Keratinocyte (primary cell): ENCODE data around the gene RBM15. TPM values are rescaled to one million over a fixed set of nuclear protein-coding genes. Genes with fewer than 3 reads are reported as not detected.

Source experiments
- DNase-seq: peaks from one replicate; pipeline ENCODE4 v3.0.0-alpha.2; 2011; ENCODE audit warnings: low read depth, missing footprints, low spot score
- FAIRE-seq: peaks from 2 replicates; lab custom pipeline; 2011; peaks lifted over from hg19 to GRCh38; lab: Jason Lieb, UNC
- H2AFZ ChIP-seq: 2 replicates; pipeline ENCODE4 v1.6.0; 2012; ENCODE audit warnings: low read length, control low read depth, inconsistent platforms; ENCODE audit not compliant: control insufficient read depth
- H3K27ac ChIP-seq: 2 replicates; pipeline ENCODE4 v1.5.1; 2011; ENCODE audit warnings: low read length; ENCODE audit not compliant: control insufficient read depth, insufficient read depth
- H3K27me3 ChIP-seq: 3 replicates; pipeline ENCODE4 v1.6.0; 2011; ENCODE audit warnings: low read length; ENCODE audit not compliant: control insufficient read depth, insufficient read depth; ENCODE audit errors: extremely low read depth
- H3K36me3 ChIP-seq, 2 experiments: 2 replicates in 1 of 2; 3 replicates in 1 of 2; pipeline ENCODE4 v1.5.1; 2011; ENCODE audit warnings: low read length in 2 of 2, mild to moderate bottlenecking in 1 of 2; ENCODE audit not compliant: control insufficient read depth in 2 of 2, insufficient read depth in 2 of 2; ENCODE audit errors: extremely low read depth in 1 of 2
- H3K4me1 ChIP-seq: 3 replicates; pipeline ENCODE4 v1.5.1; 2011; ENCODE audit warnings: low read length; ENCODE audit not compliant: control insufficient read depth, insufficient read depth; ENCODE audit errors: extremely low read depth
- H3K4me2 ChIP-seq: 3 replicates; pipeline ENCODE4 v1.6.0; 2011; ENCODE audit warnings: low read depth, low read length; ENCODE audit not compliant: control insufficient read depth, insufficient read depth; ENCODE audit errors: extremely low read depth
- H3K4me3 ChIP-seq, 3 experiments: fragments of 200-600 bp in 1 of 3; sonication (generic) in 1 of 3; 2 replicates in 2 of 3; 3 replicates in 1 of 3; pipeline ENCODE4 v1.5.1; 2011 to 2016; ENCODE audit warnings: low read length in 3 of 3, mild to moderate bottlenecking in 3 of 3, control low read depth in 2 of 3, inconsistent platforms in 1 of 3, low read depth in 1 of 3, mixed read lengths in 1 of 3, mixed run types in 1 of 3, moderate library complexity in 1 of 3; ENCODE audit not compliant: control insufficient read depth in 2 of 3, insufficient read depth in 2 of 3; ENCODE audit errors: extremely low read depth in 1 of 3
- H3K79me2 ChIP-seq: 2 replicates; pipeline ENCODE4 v1.6.0; 2012; ENCODE audit warnings: low read length; ENCODE audit not compliant: control insufficient read depth, insufficient read depth
- H3K9ac ChIP-seq: 3 replicates; pipeline ENCODE4 v1.6.0; 2011; ENCODE audit warnings: low read length; ENCODE audit not compliant: control insufficient read depth, insufficient read depth; ENCODE audit errors: extremely low read depth
- H3K9me1 ChIP-seq: 3 replicates; pipeline ENCODE4 v1.6.0; 2011; ENCODE audit warnings: low read length; ENCODE audit not compliant: control insufficient read depth, insufficient read depth; ENCODE audit errors: extremely low read depth
- H3K9me3 ChIP-seq: 2 replicates; pipeline ENCODE4 v1.5.1; 2012; ENCODE audit warnings: low read depth, low read length; ENCODE audit not compliant: control insufficient read depth
- H4K20me1 ChIP-seq: 3 replicates; pipeline ENCODE4 v1.6.0; 2011; ENCODE audit warnings: low read length; ENCODE audit not compliant: control insufficient read depth, insufficient read depth; ENCODE audit errors: extremely low read depth
- EZH2 ChIP-seq: IDR thresholded peaks from one replicate; pipeline ENCODE4 v1.6.1; 2012; ENCODE audit warnings: inconsistent platforms, mild to moderate bottlenecking, low read length, moderate library complexity
- dilution Hi-C: fragments of 300-500 bp; cut with MboI; formaldehyde crosslinking; loops from one replicate; pipeline ENCODE4 v1.7.0; 2020; ENCODE audit warnings: low sequenced_read_pairs; ENCODE audit not compliant: extremely low pct_ligation_motif_present
- polyA plus RNA-seq, 5 experiments: library from polyadenylated mRNA; depleted of rRNA in 3 of 5; stranded (reverse) in 3 of 5; stranded (forward) in 1 of 5; unstranded in 1 of 5; fragments of >200 nt; gene quantifications; 1 replicate in 1 of 5; 2 replicates in 3 of 5; 3 replicates in 1 of 5; pipeline versions ENCODE4 v1.2.1 to v1.2.3, GENCODE V29; 2011 to 2012; ENCODE audit warnings: missing spikeins in 2 of 5, low read depth in 1 of 5, low replicate concordance in 1 of 5
- TF ChIP-seq, protein P1 (sequence below), 3 experiments: IDR thresholded peaks in 1 of 3; conservative IDR thresholded peaks in 1 of 3; optimal IDR thresholded peaks in 1 of 3; 2 replicates in 2 of 3; 3 replicates in 1 of 3; pipeline versions ENCODE3 to v1.5.1; 2011; ENCODE audit warnings: low read length in 3 of 3, mild to moderate bottlenecking in 3 of 3, moderate library complexity in 2 of 3, control low read depth in 1 of 3, inconsistent platforms in 1 of 3; ENCODE audit not compliant: insufficient read depth in 2 of 3; ENCODE audit errors: extremely low read depth in 1 of 3

RBM15 gene
- polyA plus RNA-seq, 1 donor (not counting 4 experiments of a cell fraction or from before 2014, with no cell fraction given): 10.0 TPM

DNA sequence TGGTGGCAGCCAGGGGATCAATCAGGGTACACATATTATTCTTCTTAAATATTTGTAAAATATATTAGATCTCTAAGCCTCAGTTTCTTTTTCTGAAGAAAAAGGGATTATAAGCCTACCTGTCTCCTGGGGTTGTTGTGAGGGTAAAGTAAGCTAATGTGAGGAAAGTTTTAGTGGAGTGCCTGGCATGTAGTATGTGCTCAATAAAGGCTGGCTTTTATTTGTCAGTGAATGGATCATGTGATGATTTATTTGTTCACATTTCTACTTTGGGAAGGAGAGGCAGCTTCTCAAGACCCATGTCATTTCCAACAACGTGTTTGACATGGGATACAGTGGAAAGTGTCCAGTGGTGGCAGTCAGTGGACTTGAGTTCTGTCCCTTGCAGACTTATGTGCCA lies 12.4 kb upstream of the RBM15 start:
- dilution Hi-C loops: no loop called here
- TF ChIP-seq, protein P1, sequence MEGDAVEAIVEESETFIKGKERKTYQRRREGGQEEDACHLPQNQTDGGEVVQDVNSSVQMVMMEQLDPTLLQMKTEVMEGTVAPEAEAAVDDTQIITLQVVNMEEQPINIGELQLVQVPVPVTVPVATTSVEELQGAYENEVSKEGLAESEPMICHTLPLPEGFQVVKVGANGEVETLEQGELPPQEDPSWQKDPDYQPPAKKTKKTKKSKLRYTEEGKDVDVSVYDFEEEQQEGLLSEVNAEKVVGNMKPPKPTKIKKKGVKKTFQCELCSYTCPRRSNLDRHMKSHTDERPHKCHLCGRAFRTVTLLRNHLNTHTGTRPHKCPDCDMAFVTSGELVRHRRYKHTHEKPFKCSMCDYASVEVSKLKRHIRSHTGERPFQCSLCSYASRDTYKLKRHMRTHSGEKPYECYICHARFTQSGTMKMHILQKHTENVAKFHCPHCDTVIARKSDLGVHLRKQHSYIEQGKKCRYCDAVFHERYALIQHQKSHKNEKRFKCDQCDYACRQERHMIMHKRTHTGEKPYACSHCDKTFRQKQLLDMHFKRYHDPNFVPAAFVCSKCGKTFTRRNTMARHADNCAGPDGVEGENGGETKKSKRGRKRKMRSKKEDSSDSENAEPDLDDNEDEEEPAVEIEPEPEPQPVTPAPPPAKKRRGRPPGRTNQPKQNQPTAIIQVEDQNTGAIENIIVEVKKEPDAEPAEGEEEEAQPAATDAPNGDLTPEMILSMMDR (optimal IDR thresholded peaks at IDR 0.05 in 1 of 3, IDR thresholded peaks at IDR 0.05 in 1 of 3, conservative IDR thresholded peaks at IDR 0.05 in 1 of 3; ENCODE audit: extremely low read depth in 1 of 3, insufficient read depth in 2 of 3, low read length in 3 of 3): no peak
- TF ChIP-seq EZH2: no peak
- Histone ChIP-seq H3K36me3 (no peaks in the 10 kb centered on the region), H3K9me1 (no peaks in the 10 kb centered on the region), H3K27ac (no peak overlapping the region), H4K20me1 (no peaks in the 10 kb centered on the region), H3K4me1 (no peaks in the 10 kb centered on the region), H3K9ac (no peak overlapping the region), H3K4me2 (no peak overlapping the region), H3K27me3 (no peaks in the 10 kb centered on the region), H3K4me3 (no peak overlapping the region), H2AFZ (no peak overlapping the region), H3K79me2 (no peaks in the 10 kb centered on the region), H3K9me3 (no peaks in the 10 kb centered on the region)
- DNase-seq: no peak
- no peak for FAIRE-seq

DNA sequence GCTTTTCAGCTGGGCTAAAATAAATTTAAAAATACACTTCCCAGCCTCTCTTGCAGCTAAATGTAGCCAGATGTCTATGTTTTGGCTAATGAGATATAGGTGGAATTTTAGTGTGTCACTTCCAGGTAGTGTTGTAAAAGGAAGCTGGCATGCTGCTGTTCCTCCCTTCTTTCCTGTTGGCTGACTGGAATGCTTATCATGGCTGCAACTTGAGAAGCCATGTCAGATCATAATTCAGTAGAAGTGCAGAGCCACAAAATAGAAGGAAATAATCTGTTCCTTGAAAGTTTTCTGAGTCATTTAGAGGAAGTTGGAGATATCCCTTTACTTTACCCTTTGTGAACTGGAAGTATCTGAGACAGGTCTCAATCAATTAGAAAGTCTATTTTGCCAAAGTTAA lies 10.9 kb upstream of the RBM15 start:
- Histone ChIP-seq H3K9ac (no peak overlapping the region), H4K20me1 (no peaks in the 10 kb centered on the region), H3K4me1 (no peaks in the 10 kb centered on the region), H2AFZ (no peak overlapping the region), H3K9me1 (no peaks in the 10 kb centered on the region), H3K27ac (no peak overlapping the region), H3K27me3 (no peaks in the 10 kb centered on the region), H3K36me3 (no peaks in the 10 kb centered on the region), H3K4me2 (no peak overlapping the region), H3K79me2 (no peaks in the 10 kb centered on the region), H3K9me3 (no peaks in the 10 kb centered on the region), H3K4me3 (no peak overlapping the region)
- dilution Hi-C loops: no loop called here
- no peak for DNase-seq
- TF ChIP-seq, protein P1 (optimal IDR thresholded peaks at IDR 0.05 in 1 of 3, IDR thresholded peaks at IDR 0.05 in 1 of 3, conservative IDR thresholded peaks at IDR 0.05 in 1 of 3; ENCODE audit: extremely low read depth in 1 of 3, insufficient read depth in 2 of 3, low read length in 3 of 3): no peak
- TF ChIP-seq EZH2: no peak
- FAIRE-seq: peak; percentile 13
